ENCODE data around the gene GAPDH. TPM values are rescaled to one million over a fixed set of nuclear protein-coding genes. Genes with fewer than 3 reads are reported as not detected.

The GAPDH gene
- total RNA-seq, 1 donor from 2014 or later = 5,167 TPM

DNA sequence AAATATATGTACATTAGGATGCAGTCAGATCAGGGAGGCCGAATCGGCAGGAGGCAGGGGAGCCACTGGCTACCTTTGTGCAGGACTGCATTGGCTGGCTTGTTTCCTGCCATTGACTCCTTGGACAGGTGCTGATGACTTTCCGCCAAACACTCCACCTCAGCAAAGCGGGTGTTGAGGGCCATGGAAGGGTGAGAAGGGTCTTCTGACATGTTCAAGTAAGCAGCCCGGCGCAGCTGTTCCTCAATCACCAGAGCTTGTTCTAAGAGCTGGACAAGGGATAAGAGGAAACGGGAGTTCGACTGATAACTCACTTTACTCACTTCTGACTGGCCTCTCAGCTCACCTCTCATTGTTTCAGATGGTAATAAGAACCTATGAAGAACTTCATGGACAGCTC lies 38.7 kb downstream of the GAPDH start:
- no peaks in the 10 kb centered on the region for H3K27me3 ChIP-seq (ENCODE audit: insufficient read depth, low read length)
- no peak overlapping the region for H3K27ac ChIP-seq (ENCODE audit: low read depth, low read length)
- Mint-ChIP-seq H3K4me3 (ENCODE audit: unreplicated experiment) (no peak overlapping the region), H3K36me3 (ENCODE audit: low read depth, unreplicated experiment) (peaks cover 27% of the 10 kb centered on the region), H3K27me3 (ENCODE audit: low read depth, unreplicated experiment) (no peaks in the 10 kb centered on the region), H3K9me3 (ENCODE audit: unreplicated experiment) (no peaks in the 10 kb centered on the region), H3K27ac (ENCODE audit: unreplicated experiment) (no peak overlapping the region), H3K4me1 (ENCODE audit: low read depth, unreplicated experiment) (peaks cover 3% of the 10 kb centered on the region)
- H3K36me3 ChIP-seq (ENCODE audit: insufficient read depth, low read length) = peaks cover 64% of the 10 kb centered on the region
- no peak overlapping the region for H3K9ac ChIP-seq (ENCODE audit: low read length)
- peaks cover 13% of the 10 kb centered on the region for H3K79me2 ChIP-seq (ENCODE audit: insufficient read depth, low read length)
- no peak for TF ChIP-seq EZH2 (IDR thresholded peaks at IDR 0.05; ENCODE audit: insufficient read depth, low read length)
- no peak for TF ChIP-seq CTCF (IDR thresholded peaks at IDR 0.05; ENCODE audit: insufficient read depth, low read depth, low read length)
- H3K4me3 ChIP-seq (ENCODE audit: insufficient read depth, low read depth, low read length) = no peak overlapping the region
- H2AFZ ChIP-seq (ENCODE audit: low read depth, low read length) = no peak overlapping the region
- no peaks in the 10 kb centered on the region for H3K9me3 ChIP-seq (ENCODE audit: insufficient read depth, low read depth, low read length)
- H4K20me1 ChIP-seq (ENCODE audit: insufficient read depth, low read length) = peaks cover 35% of the 10 kb centered on the region
- no peak overlapping the region for H3K4me2 ChIP-seq (ENCODE audit: low read length)
- DNase-seq (ENCODE audit: low read depth) = no peak
- no peak for FAIRE-seq
- no peaks in the 10 kb centered on the region for H3K4me1 ChIP-seq (ENCODE audit: insufficient read depth, low read length)

GRCh38 chr12:6574576-6575295 lies 40.4 kb downstream of the GAPDH start:
- peak overlapping the region; percentile 53 for H3K27ac Mint-ChIP-seq (ENCODE audit: unreplicated experiment)
- no peaks in the 10 kb centered on the region for H3K4me1 ChIP-seq (ENCODE audit: insufficient read depth, low read length)
- no peak overlapping the region for H3K27ac ChIP-seq (ENCODE audit: low read depth, low read length)
- H2AFZ ChIP-seq (ENCODE audit: low read depth, low read length) = no peak overlapping the region
- peaks cover 30% of the 10 kb centered on the region for H4K20me1 ChIP-seq (ENCODE audit: insufficient read depth, low read length)
- peaks cover 3% of the 10 kb centered on the region for H3K79me2 ChIP-seq (ENCODE audit: insufficient read depth, low read length)
- H3K4me3 ChIP-seq (ENCODE audit: insufficient read depth, low read depth, low read length) = no peak overlapping the region
- H3K4me3 Mint-ChIP-seq (ENCODE audit: unreplicated experiment) = no peak overlapping the region
- no peak overlapping the region for H3K4me2 ChIP-seq (ENCODE audit: low read length)
- peaks cover 3% of the 10 kb centered on the region for H3K4me1 Mint-ChIP-seq (ENCODE audit: low read depth, unreplicated experiment)
- H3K9me3 ChIP-seq (ENCODE audit: insufficient read depth, low read depth, low read length) = no peaks in the 10 kb centered on the region
- no peak overlapping the region for H3K9ac ChIP-seq (ENCODE audit: low read length)
- H3K36me3 ChIP-seq (ENCODE audit: insufficient read depth, low read length) = peaks cover 69% of the 10 kb centered on the region
- DNase-seq (ENCODE audit: low read depth) = no peak
- no peaks in the 10 kb centered on the region for H3K27me3 Mint-ChIP-seq (ENCODE audit: low read depth, unreplicated experiment)
- no peak for FAIRE-seq
- peaks cover 29% of the 10 kb centered on the region for H3K36me3 Mint-ChIP-seq (ENCODE audit: low read depth, unreplicated experiment)
- H3K27me3 ChIP-seq (ENCODE audit: insufficient read depth, low read length) = no peaks in the 10 kb centered on the region
- no peaks in the 10 kb centered on the region for H3K9me3 Mint-ChIP-seq (ENCODE audit: unreplicated experiment)
- no peak for TF ChIP-seq EZH2 (IDR thresholded peaks at IDR 0.05; ENCODE audit: insufficient read depth, low read length)

DNA sequence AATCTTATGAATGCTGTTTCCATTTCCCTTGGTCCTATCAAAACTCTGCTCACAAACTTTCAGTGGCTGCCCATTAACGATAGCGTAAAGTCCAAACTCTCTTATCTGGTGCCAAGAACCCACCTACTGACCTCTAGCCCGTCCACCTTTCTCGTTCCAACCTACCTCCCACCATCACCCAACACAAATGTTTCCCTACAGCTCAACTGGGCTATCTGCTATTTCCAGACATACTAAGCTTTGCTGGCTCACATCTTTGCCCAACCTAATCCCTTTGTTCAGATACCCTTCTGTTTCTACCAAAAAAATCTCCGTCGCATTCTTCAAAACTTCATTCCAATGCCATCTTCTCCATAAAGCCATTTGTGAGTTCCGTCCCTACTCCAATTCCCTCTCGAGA lies 41.3 kb downstream of the GAPDH start:
- FAIRE-seq (no peak), DNase-seq (ENCODE audit: low read depth) (no peak)
- no peaks in the 10 kb centered on the region for H3K9me3 Mint-ChIP-seq (ENCODE audit: unreplicated experiment)
- peaks cover 29% of the 10 kb centered on the region for H3K36me3 Mint-ChIP-seq (ENCODE audit: low read depth, unreplicated experiment)
- Histone ChIP-seq H3K36me3 (ENCODE audit: insufficient read depth, low read length) (peaks cover 67% of the 10 kb centered on the region), H3K79me2 (ENCODE audit: insufficient read depth, low read length) (peaks cover 3% of the 10 kb centered on the region), H3K9me3 (ENCODE audit: insufficient read depth, low read depth, low read length) (no peaks in the 10 kb centered on the region), H4K20me1 (ENCODE audit: insufficient read depth, low read length) (peaks cover 30% of the 10 kb centered on the region), H3K27ac (ENCODE audit: low read depth, low read length) (no peak overlapping the region), H2AFZ (ENCODE audit: low read depth, low read length) (no peak overlapping the region), H3K4me2 (ENCODE audit: low read length) (no peak overlapping the region), H3K4me3 (ENCODE audit: insufficient read depth, low read depth, low read length) (no peak overlapping the region), H3K4me1 (ENCODE audit: insufficient read depth, low read length) (no peaks in the 10 kb centered on the region), H3K27me3 (ENCODE audit: insufficient read depth, low read length) (no peaks in the 10 kb centered on the region), H3K9ac (ENCODE audit: low read length) (no peak overlapping the region)
- no peaks in the 10 kb centered on the region for H3K27me3 Mint-ChIP-seq (ENCODE audit: low read depth, unreplicated experiment)
- H3K27ac Mint-ChIP-seq (ENCODE audit: unreplicated experiment) = no peak overlapping the region
- H3K4me1 Mint-ChIP-seq (ENCODE audit: low read depth, unreplicated experiment) = no peaks in the 10 kb centered on the region
- TF ChIP-seq EZH2 (IDR thresholded peaks at IDR 0.05; ENCODE audit: insufficient read depth, low read length) = no peak
- no peak for TF ChIP-seq CTCF (IDR thresholded peaks at IDR 0.05; ENCODE audit: insufficient read depth, low read depth, low read length)
- no peak overlapping the region for H3K4me3 Mint-ChIP-seq (ENCODE audit: unreplicated experiment)

Measured in astrocyte (in vitro differentiated cells and primary cell).